ENCODE measurements around the gene SERPINB7.

The SERPINB7 gene

GRCh38 chr18:63817441-63818051 is 42.3 kb downstream of the SERPINB7 start:
- no peaks in the 10 kb centered on the region for H3K9me3 Mint-ChIP-seq
- H3K4me3 Mint-ChIP-seq: no peak overlapping the region
- no peak overlapping the region for H3K27ac Mint-ChIP-seq
- no peaks in the 10 kb centered on the region for H3K4me1 Mint-ChIP-seq (ENCODE audit: low read depth)
- H3K27me3 Mint-ChIP-seq (ENCODE audit: low read depth): peaks cover 19% of the 10 kb centered on the region
- no peaks in the 10 kb centered on the region for H3K36me3 Mint-ChIP-seq (ENCODE audit: low read depth)

- no peaks in the 10 kb centered on the region for H3K4me1 Mint-ChIP-seq (ENCODE audit: low read depth)
- no peak overlapping the region for H3K27ac Mint-ChIP-seq
- no peaks in the 10 kb centered on the region for H3K36me3 Mint-ChIP-seq (ENCODE audit: low read depth)
- H3K27me3 Mint-ChIP-seq (ENCODE audit: low read depth): peaks cover 19% of the 10 kb centered on the region
- H3K9me3 Mint-ChIP-seq: no peaks in the 10 kb centered on the region
- no peak overlapping the region for H3K4me3 Mint-ChIP-seq
Observed at GRCh38 chr18:63818212-63818611, 43.0 kb downstream of the SERPINB7 start.

DNA sequence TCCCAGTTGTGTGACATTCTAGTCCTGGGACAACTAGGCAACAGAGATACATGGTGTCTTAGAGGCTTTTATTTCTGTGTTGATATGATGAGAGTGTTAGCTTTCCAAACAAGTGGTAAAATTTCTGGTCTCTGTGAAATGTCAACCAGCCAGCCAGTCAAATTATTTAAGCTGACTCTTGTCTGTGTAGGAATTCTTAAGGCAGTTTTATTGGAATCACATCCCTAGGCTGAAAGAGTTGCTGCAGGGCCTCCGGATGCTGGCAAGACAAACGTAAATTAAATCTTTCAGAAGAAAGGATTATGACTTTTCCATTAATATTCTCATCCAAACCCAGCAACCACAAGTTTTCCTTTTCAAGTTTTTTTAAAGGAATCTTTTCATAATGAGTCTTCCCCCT is 44.6 kb downstream of the SERPINB7 start:
- H3K9me3 Mint-ChIP-seq: no peaks in the 10 kb centered on the region
- H3K27me3 Mint-ChIP-seq (ENCODE audit: low read depth): peaks cover 21% of the 10 kb centered on the region
- H3K36me3 Mint-ChIP-seq (ENCODE audit: low read depth): no peaks in the 10 kb centered on the region
- no peak overlapping the region for H3K27ac Mint-ChIP-seq
- H3K4me1 Mint-ChIP-seq (ENCODE audit: low read depth): peaks cover 1% of the 10 kb centered on the region
- H3K4me3 Mint-ChIP-seq: no peak overlapping the region

DNA sequence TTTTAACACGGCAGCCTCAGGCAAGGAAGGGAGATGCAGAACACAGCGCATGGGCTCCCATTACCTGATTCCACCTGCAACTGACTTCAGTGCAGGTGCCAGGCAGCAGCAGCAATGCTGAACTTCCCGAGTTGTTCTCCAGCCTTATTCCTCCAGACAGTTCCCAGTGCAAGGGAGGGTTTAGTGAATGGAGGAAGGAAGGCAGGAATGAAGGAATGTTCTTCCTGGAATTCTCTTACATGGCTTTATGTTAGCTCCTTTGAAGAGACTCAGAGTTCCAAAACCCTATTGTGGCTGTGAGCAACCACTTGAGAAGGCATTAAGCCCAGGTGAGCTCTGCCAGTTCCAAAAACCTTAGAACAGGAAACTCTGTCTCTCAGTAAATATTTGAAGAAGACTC is 45.5 kb downstream of the SERPINB7 start:
- no peaks in the 10 kb centered on the region for H3K9me3 Mint-ChIP-seq
- H3K27ac Mint-ChIP-seq: no peak overlapping the region
- H3K4me3 Mint-ChIP-seq: no peak overlapping the region
- H3K36me3 Mint-ChIP-seq (ENCODE audit: low read depth): no peaks in the 10 kb centered on the region
- H3K4me1 Mint-ChIP-seq (ENCODE audit: low read depth): peaks cover 1% of the 10 kb centered on the region
- peaks cover 23% of the 10 kb centered on the region for H3K27me3 Mint-ChIP-seq (ENCODE audit: low read depth)

DNA sequence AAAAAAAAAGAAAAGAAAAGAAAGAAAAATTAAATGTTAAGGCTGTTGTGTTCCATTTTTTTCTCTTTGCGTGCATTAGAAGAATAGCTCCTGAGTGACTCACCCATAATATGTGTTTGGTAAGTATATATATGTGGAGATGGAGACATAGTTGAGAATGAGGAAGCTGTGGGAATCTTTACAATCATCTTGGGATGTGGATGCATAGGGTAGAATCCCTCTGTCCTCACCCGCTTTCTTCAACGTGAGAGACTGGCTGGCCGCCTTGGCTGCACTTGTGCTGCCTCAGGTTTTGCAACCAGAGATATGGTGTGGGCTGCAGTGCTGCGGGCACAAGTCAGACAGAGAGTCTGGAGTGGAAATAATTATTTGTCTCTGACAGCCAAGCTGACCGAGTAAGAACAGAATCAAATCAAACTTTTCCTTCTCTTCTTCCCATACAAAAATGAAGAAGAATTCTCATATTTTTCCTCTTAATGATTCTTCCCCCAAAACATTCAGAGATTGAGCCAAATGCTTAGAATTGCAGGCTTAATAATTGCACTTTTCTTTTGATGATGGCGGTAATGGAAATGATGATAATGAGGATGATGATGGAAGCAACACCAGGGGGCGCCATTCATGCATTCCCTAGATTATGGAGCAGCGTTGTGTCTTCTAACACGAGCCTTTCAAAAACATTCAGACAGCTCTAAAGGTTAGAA is 48.5 kb downstream of the SERPINB7 start:
- Mint-ChIP-seq H3K4me3 (no peak overlapping the region), H3K36me3 (ENCODE audit: low read depth) (no peaks in the 10 kb centered on the region), H3K4me1 (ENCODE audit: low read depth) (peaks cover 1% of the 10 kb centered on the region), H3K27me3 (ENCODE audit: low read depth) (peaks cover 27% of the 10 kb centered on the region), H3K27ac (no peak overlapping the region), H3K9me3 (no peaks in the 10 kb centered on the region)

- no peak overlapping the region for H3K27ac Mint-ChIP-seq
- no peak overlapping the region for H3K4me3 Mint-ChIP-seq
- peaks cover 1% of the 10 kb centered on the region for H3K4me1 Mint-ChIP-seq (ENCODE audit: low read depth)
- peaks cover 22% of the 10 kb centered on the region for H3K27me3 Mint-ChIP-seq (ENCODE audit: low read depth)
- H3K9me3 Mint-ChIP-seq: no peaks in the 10 kb centered on the region
- H3K36me3 Mint-ChIP-seq (ENCODE audit: low read depth): no peaks in the 10 kb centered on the region
Observed at GRCh38 chr18:63824220-63824525, 49.0 kb downstream of the SERPINB7 start.

DNA sequence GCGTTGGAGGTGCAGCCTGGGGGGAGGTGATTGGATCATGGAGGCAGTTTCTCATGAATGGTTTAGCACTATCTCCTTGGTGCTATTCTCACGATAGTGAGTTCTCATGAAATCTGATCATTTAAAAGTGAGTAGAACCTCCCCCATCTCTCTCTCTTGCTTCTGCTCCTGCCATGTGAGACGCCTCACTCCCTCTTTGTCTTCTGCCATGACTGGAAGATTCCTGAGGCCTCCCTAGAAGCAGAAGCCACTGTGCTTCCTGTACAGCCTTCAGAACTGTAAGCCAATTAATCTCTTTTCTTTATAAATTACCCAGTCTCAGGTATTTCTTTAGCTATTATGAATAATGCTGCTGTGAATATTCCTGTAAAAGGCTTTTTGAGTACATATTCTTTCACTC is 52.9 kb downstream of the SERPINB7 start:
- H3K36me3 Mint-ChIP-seq (ENCODE audit: low read depth): no peaks in the 10 kb centered on the region
- peaks cover 6% of the 10 kb centered on the region for H3K4me1 Mint-ChIP-seq (ENCODE audit: low read depth)
- no peaks in the 10 kb centered on the region for H3K9me3 Mint-ChIP-seq
- H3K27ac Mint-ChIP-seq: no peak overlapping the region
- H3K4me3 Mint-ChIP-seq: no peak overlapping the region
- peaks cover 38% of the 10 kb centered on the region for H3K27me3 Mint-ChIP-seq (ENCODE audit: low read depth)

DNA sequence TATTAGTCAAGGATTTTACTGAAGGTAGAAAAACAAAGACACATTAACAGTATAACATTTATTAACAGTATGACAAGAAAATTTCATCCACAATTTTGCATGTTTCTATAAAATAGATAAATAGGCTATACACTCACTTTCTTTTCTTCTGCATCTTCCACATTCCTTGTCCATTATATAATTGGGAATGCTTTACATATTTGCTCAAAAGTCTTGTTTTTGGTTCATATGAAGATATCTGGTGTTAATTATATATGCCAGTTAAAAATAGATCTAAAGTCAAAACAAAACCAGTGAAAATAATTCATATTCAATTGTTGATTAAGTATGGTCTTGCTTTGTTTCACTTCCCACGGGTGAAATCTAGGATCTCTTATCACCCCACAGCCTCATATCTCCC is 53.4 kb downstream of the SERPINB7 start:
- Mint-ChIP-seq H3K9me3 (no peaks in the 10 kb centered on the region), H3K27ac (no peak overlapping the region), H3K4me3 (no peak overlapping the region), H3K4me1 (ENCODE audit: low read depth) (peaks cover 6% of the 10 kb centered on the region), H3K27me3 (ENCODE audit: low read depth) (peaks cover 38% of the 10 kb centered on the region), H3K36me3 (ENCODE audit: low read depth) (no peaks in the 10 kb centered on the region)

DNA sequence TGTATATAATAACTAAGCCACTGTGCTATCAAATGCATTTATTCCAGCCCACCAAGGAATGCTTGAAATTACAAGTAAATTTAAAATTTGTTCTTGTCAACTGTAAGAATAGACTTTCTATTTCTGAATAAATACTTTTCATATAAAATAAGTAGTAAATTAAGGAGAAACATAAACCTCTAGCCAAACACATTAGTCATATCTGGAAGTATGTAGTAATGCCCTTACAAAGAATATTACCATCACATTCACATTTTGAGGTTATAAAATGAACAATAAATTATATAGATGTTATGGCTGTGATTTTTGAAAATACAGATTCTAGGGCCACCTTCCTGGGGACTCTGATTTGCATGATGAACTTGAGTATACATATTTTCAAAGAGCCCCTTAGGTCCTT is 54.7 kb downstream of the SERPINB7 start:
- H3K9me3 Mint-ChIP-seq: no peaks in the 10 kb centered on the region

DNA sequence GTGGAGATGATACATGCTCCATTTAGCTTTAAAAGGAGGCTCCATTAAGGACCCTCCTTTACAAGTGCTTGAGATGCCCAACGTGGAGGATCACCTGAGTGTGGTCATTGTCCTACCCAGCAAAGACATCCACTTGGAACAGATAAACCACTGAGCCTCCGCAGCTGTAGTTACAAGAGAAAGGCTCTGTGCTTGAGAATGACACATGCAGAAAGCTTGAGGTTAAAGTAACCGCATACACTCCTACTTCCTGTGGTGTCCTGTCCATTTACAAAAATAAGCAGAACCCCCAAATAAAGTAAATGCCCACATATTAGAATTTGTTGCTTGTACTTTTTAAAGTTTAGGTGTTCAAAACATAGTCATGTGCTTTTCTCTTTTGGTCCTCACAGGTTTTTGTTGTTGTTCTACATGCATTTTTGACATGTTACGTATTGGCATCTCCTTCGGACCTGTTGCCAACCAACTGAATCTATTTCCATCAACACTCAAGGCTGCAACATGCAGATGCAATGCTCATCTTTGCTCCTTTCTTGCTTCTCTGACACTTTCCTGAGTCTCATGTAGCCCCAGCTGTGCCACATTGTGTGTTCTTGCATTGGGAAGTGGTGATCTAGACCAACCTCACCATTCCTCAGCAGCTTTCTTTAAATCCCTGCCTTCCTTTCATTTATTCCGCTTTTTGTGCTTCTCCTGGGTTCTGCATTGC is 56.0 kb downstream of the SERPINB7 start:
- Mint-ChIP-seq H3K36me3 (ENCODE audit: low read depth) (no peaks in the 10 kb centered on the region), H3K9me3 (no peaks in the 10 kb centered on the region), H3K27ac (no peak overlapping the region), H3K27me3 (ENCODE audit: low read depth) (peaks cover 43% of the 10 kb centered on the region), H3K4me3 (no peak overlapping the region), H3K4me1 (ENCODE audit: low read depth) (peaks cover 4% of the 10 kb centered on the region)

More for the DNA sequence above, 54.7 kb downstream of the SERPINB7 start:
- no peak overlapping the region for H3K27ac Mint-ChIP-seq
- peaks cover 42% of the 10 kb centered on the region for H3K27me3 Mint-ChIP-seq (ENCODE audit: low read depth)
- H3K4me1 Mint-ChIP-seq (ENCODE audit: low read depth): peaks cover 4% of the 10 kb centered on the region
- no peak overlapping the region for H3K4me3 Mint-ChIP-seq
- no peaks in the 10 kb centered on the region for H3K36me3 Mint-ChIP-seq (ENCODE audit: low read depth)

- Mint-ChIP-seq H3K9me3 (no peaks in the 10 kb centered on the region), H3K4me1 (ENCODE audit: low read depth) (peaks cover 4% of the 10 kb centered on the region), H3K36me3 (ENCODE audit: low read depth) (no peaks in the 10 kb centered on the region), H3K27me3 (ENCODE audit: low read depth) (peaks cover 46% of the 10 kb centered on the region), H3K27ac (no peak overlapping the region), H3K4me3 (no peak overlapping the region)
Observed at GRCh38 chr18:63832470-63832869, 57.3 kb downstream of the SERPINB7 start.

DNA sequence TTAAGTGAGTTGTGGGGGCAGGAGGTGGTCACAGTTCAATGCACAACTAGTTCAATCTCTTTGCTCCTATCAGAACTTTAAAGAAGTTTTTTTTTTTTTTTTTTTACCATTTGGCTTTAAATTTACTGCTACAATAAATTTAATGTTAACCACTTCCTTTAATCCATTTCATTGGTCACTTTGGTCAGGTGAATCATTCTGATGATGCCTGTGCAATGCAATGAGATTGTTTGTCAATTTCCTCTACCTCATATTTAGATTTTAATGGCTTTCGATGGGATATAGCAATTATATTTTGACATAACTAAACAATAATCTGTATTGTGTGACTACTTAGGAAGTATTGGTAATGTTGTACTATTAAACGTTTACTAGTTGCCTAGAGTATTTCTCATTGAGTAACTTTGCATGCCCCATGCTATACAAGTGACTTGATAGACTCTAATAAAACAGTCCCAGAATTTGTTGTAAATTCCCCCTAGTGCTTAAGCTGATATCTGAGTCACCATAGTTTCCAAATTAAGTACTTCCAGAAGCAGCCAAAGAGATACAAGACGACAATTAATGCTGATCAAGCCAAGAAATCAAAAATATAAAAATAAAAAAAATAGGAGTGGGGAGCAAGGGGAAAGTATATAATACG is 59.4 kb downstream of the SERPINB7 start:
- no peak overlapping the region for H3K4me3 Mint-ChIP-seq
- peaks cover 4% of the 10 kb centered on the region for H3K4me1 Mint-ChIP-seq (ENCODE audit: low read depth)
- H3K36me3 Mint-ChIP-seq (ENCODE audit: low read depth): no peaks in the 10 kb centered on the region
- no peaks in the 10 kb centered on the region for H3K9me3 Mint-ChIP-seq
- H3K27ac Mint-ChIP-seq: no peak overlapping the region
- peaks cover 44% of the 10 kb centered on the region for H3K27me3 Mint-ChIP-seq (ENCODE audit: low read depth)

GRCh38 chr18:63836456-63836855 is 61.2 kb downstream of the SERPINB7 start:
- Mint-ChIP-seq H3K9me3 (no peaks in the 10 kb centered on the region), H3K27ac (no peak overlapping the region), H3K4me3 (no peak overlapping the region), H3K27me3 (ENCODE audit: low read depth) (peaks cover 36% of the 10 kb centered on the region), H3K36me3 (ENCODE audit: low read depth) (no peaks in the 10 kb centered on the region), H3K4me1 (ENCODE audit: low read depth) (no peaks in the 10 kb centered on the region)

GRCh38 chr18:63837590-63837989 is 62.4 kb downstream of the SERPINB7 start:
- Mint-ChIP-seq H3K4me3 (no peak overlapping the region), H3K4me1 (ENCODE audit: low read depth) (no peaks in the 10 kb centered on the region), H3K27me3 (ENCODE audit: low read depth) (peaks cover 30% of the 10 kb centered on the region), H3K36me3 (ENCODE audit: low read depth) (no peaks in the 10 kb centered on the region), H3K27ac (no peak overlapping the region), H3K9me3 (no peaks in the 10 kb centered on the region)

DNA sequence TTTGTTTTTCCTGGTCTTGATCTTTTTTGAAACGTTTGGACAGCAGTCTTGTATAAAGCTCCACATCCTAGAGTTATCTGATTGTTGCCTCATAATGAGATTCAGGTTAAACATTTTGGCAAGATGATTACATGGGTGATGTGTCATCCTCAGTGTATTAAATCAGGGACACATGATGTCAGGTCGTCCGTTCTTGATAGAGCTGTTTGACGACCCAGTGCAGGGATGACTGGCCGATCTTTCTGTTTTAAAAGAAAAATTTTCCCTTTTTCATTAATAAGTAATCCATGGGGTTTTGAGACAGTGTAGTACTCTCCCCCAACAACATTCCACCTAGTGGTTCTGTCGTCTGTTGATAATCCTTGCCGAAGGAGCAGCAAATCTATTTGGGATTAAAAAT is 67.8 kb downstream of the SERPINB7 start:
- Mint-ChIP-seq H3K27ac (no peak overlapping the region), H3K4me3 (no peak overlapping the region), H3K27me3 (ENCODE audit: low read depth) (peaks cover 22% of the 10 kb centered on the region), H3K36me3 (ENCODE audit: low read depth) (no peaks in the 10 kb centered on the region), H3K9me3 (no peaks in the 10 kb centered on the region), H3K4me1 (ENCODE audit: low read depth) (no peaks in the 10 kb centered on the region)

All from T-helper 1 cell treated with Interleukin-12 subunit alpha and Interleukin-12 subunit beta and Interleukin-4 antibody, amounts not matched to agents 30 μg/mL and 1 μg/mL, for 36 hours (primary cell).